ENCODE data around the gene POLR1E. TPM values are rescaled to one million over a fixed set of nuclear protein-coding genes. Genes with fewer than 3 reads are reported as not detected.

The POLR1E gene
- total RNA-seq, 6 donors from 2014 or later, result 10.0 to 16.9 (median 14.5) TPM

- no peak overlapping the region for H3K27ac ChIP-seq
- TF ChIP-seq EP300 (IDR thresholded peaks at IDR 0.05), result no peak
- TF ChIP-seq POLR2A (IDR thresholded peaks at IDR 0.05), result no peak
- no peak for TF ChIP-seq POLR2AphosphoS5 (IDR thresholded peaks at IDR 0.05)
- TF ChIP-seq, protein P1, sequence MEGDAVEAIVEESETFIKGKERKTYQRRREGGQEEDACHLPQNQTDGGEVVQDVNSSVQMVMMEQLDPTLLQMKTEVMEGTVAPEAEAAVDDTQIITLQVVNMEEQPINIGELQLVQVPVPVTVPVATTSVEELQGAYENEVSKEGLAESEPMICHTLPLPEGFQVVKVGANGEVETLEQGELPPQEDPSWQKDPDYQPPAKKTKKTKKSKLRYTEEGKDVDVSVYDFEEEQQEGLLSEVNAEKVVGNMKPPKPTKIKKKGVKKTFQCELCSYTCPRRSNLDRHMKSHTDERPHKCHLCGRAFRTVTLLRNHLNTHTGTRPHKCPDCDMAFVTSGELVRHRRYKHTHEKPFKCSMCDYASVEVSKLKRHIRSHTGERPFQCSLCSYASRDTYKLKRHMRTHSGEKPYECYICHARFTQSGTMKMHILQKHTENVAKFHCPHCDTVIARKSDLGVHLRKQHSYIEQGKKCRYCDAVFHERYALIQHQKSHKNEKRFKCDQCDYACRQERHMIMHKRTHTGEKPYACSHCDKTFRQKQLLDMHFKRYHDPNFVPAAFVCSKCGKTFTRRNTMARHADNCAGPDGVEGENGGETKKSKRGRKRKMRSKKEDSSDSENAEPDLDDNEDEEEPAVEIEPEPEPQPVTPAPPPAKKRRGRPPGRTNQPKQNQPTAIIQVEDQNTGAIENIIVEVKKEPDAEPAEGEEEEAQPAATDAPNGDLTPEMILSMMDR (IDR thresholded peaks at IDR 0.05), result no peak
- 60 to 82% methylated on average over 2 of the region's 2 CpGs for WGBS, 2 donors
- DNase-seq, result no peak
- H3K4me1 ChIP-seq, result no peaks in the 10 kb centered on the region
- H3K27me3 ChIP-seq, result no peaks in the 10 kb centered on the region
- H3K36me3 ChIP-seq, result peaks cover 7 to 71% (median 49%) of the 10 kb centered on the region in 4 donors
- no peaks in the 10 kb centered on the region for H3K9me3 ChIP-seq
- H3K4me3 ChIP-seq, result no peak overlapping the region
- ATAC-seq (ENCODE audit: low FRiP score in 2 of 2), result no peak
Measured at GRCh38 chr9:37501957-37502596, 16.3 kb downstream of the POLR1E start.

- TF ChIP-seq POLR2AphosphoS5 (IDR thresholded peaks at IDR 0.05) (peak in 1 of 2 donors; percentile 41), EP300 (IDR thresholded peaks at IDR 0.05) (no peak)
- ATAC-seq (ENCODE audit: low FRiP score in 2 of 2) (peak; percentile 29 to 59), DNase-seq (peak in 1 of 2 donors; percentile 41)
- H3K27me3 ChIP-seq, result no peaks in the 10 kb centered on the region
- no peak overlapping the region for H3K4me3 ChIP-seq
- H3K27ac ChIP-seq, result no peak overlapping the region
- no peaks in the 10 kb centered on the region for H3K4me1 ChIP-seq
- WGBS, 2 donors, result 72 to 88% methylated on average over 3 of the region's 3 CpGs
- no peaks in the 10 kb centered on the region for H3K9me3 ChIP-seq
- peaks cover 7 to 61% (median 37%) of the 10 kb centered on the region in 4 donors for H3K36me3 ChIP-seq
Measured at GRCh38 chr9:37503736-37504135, 18.0 kb downstream of the POLR1E start.

DNA sequence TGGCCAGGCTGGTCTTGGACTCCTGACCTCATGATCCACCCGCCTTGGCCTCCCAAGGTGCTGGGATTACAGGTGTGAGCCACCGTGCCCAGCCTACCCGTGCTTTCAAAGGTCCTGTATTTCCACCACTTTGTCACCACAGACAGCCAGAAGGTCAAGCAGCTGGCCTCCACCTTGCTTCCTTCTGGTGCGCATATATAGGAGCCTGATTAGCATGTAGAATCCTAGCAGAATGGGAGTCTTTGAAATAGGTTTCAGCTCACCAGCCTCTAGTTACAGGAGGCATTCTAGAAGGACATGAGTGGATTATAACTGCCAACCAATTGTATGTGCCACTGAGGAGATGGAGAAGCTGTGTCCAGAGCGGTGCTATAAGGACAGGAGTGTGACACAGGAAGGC is 18.9 kb downstream of the POLR1E start:
- ATAC-seq (ENCODE audit: low FRiP score in 2 of 2) (no peak), DNase-seq (no peak)
- H3K4me1 ChIP-seq, result no peaks in the 10 kb centered on the region
- peaks cover 7 to 54% (median 34%) of the 10 kb centered on the region in 4 donors for H3K36me3 ChIP-seq
- H3K27ac ChIP-seq, result no peak overlapping the region
- WGBS, 2 donors, result 85 to 97% methylated on average over 4 to 5 of the region's 5 CpGs
- no peaks in the 10 kb centered on the region for H3K9me3 ChIP-seq
- TF ChIP-seq EP300 (IDR thresholded peaks at IDR 0.05) (no peak), POLR2A (IDR thresholded peaks at IDR 0.05) (no peak), POLR2AphosphoS5 (IDR thresholded peaks at IDR 0.05) (no peak)
- TF ChIP-seq, protein P1 (IDR thresholded peaks at IDR 0.05), result no peak
- no peak overlapping the region for H3K4me3 ChIP-seq
- no peaks in the 10 kb centered on the region for H3K27me3 ChIP-seq

DNA sequence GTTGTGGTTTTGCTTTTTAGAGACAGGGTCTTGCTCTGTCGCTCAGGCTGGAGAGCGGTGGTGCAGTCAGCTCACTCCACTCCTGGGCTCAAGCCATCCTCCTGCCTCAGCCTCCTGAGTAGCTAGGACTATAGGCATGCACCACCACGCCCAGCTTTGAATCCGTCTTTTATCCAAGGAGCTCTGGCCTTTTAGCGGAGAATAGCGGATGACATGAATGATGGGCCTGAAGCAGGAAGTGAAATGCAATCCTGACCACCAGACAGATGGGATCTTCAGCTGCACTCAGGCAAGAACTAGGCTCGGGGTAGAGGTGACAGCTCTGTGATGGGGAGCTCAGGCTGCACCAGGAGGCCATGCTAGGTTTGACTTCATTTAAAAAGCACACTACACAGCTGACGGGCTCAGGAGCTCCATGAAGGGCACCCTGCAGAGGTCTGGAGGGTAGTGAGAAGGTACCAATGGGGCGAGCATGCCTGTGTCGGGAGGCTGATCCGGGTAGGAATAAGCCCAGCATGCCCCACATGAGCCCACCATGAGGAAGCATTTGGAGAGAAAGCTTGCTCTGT is 21.9 kb downstream of the POLR1E start:
- ATAC-seq (ENCODE audit: low FRiP score in 2 of 2) (no peak), DNase-seq (no peak)
- Histone ChIP-seq H3K4me1 (no peaks in the 10 kb centered on the region), H3K4me3 (no peak overlapping the region), H3K27ac (no peak overlapping the region), H3K27me3 (no peaks in the 10 kb centered on the region), H3K36me3 (peaks cover 0 to 32% (median 16%) of the 10 kb centered on the region in 4 donors), H3K9me3 (no peaks in the 10 kb centered on the region)
- whole genome bisulfite sequencing, 2 donors, result 94 to 98% methylated on average over 11 of the region's 11 CpGs
- TF ChIP-seq POLR2AphosphoS5 (IDR thresholded peaks at IDR 0.05) (no peak), EP300 (IDR thresholded peaks at IDR 0.05) (no peak), POLR2A (IDR thresholded peaks at IDR 0.05) (no peak)
- TF ChIP-seq, protein P1 (IDR thresholded peaks at IDR 0.05), result no peak

DNA sequence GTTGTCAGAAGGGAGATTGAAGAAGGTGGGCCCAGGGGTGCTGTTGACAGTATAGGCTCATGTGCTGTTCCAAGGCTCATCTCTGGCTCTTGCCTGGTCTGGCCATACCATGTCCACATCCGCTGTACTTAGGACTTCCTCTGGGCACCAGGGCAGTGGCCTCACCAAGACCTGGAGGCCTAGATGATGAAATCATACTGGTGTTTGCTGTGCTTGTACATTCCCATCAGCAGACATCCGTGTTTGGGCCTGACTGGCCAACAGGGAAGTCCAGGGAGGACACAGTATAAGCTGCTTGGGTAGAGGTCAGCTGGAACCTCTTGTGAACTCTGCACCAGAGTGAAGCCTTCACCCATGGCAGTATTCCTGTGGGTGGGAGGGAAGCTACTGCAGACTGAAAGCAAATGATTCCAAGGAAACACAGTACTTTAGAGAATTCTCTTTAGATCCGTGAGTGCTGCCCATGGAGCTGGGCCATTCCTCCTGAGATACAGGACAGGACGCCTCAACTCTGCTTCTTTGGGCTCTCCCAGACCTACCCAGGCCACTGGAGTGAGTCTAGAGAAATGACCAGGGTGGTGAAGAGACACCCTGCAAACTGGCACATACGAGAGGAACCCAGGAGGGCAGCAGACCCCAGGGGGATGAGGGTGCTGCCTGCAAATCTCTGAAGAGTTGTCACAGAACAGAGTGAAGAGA is 22.5 kb downstream of the POLR1E start:
- Histone ChIP-seq H3K36me3 (peaks cover 0 to 25% (median 10%) of the 10 kb centered on the region in 4 donors), H3K27ac (no peak overlapping the region), H3K4me1 (no peaks in the 10 kb centered on the region), H3K9me3 (no peaks in the 10 kb centered on the region), H3K27me3 (no peaks in the 10 kb centered on the region), H3K4me3 (no peak overlapping the region)
- WGBS, 2 donors, result 80 to 87% methylated on average over 1 to 5 of the region's 5 CpGs
- DNase-seq (no peak), ATAC-seq (ENCODE audit: low FRiP score in 2 of 2) (peak; percentile 54 to 60)
- TF ChIP-seq EP300 (IDR thresholded peaks at IDR 0.05), result no peak
- TF ChIP-seq, protein P1 (IDR thresholded peaks at IDR 0.05), result no peak
- TF ChIP-seq POLR2A (IDR thresholded peaks at IDR 0.05), result no peak
- TF ChIP-seq POLR2AphosphoS5 (IDR thresholded peaks at IDR 0.05), result no peak
